Lower leg skin (tissue), 4 donors: ENCODE data around the gene PJA1. TPM values are rescaled to one million over a fixed set of nuclear protein-coding genes. Genes with fewer than 3 reads are reported as not detected.

Experiments
- DNase-seq, 2 donors: peaks; one replicate each; pipeline ENCODE4 v3.0.0-alpha.2; 2019; ENCODE audit warnings: low spot score in 2 of 2
- H3K4me3 ChIP-seq: fragments of 200-600 bp; sonication (generic); 2 replicates; pipeline ENCODE4 v1.5.1; 2017; ENCODE audit warnings: mild to moderate bottlenecking, low read depth; ENCODE audit not compliant: poor library complexity, severe bottlenecking
- CTCF ChIP-seq, 3 donors: fragments of 450-650 bp; IDR thresholded peaks; one replicate each; pipeline ENCODE4 v1.5.1; 2016; ENCODE audit warnings: antibody characterized with exemption in 3 of 3, mild to moderate bottlenecking in 3 of 3, moderate library complexity in 2 of 3
- POLR2A ChIP-seq, 2 donors: fragments of 450-650 bp; IDR thresholded peaks; one replicate each; pipeline ENCODE4 v1.6.1; 2016 to 2017; ENCODE audit warnings: antibody characterized with exemption in 2 of 2, mild to moderate bottlenecking in 1 of 2, moderate library complexity in 1 of 2
- WGBS, 2 donors: methylation state at CpG; one replicate each; pipeline ENCODE4 v1.1.5; 2018; 5-methylcytosine and 5-hydroxymethylcytosine counted together
- intact Hi-C: fragments of 100-400 bp; cut with DNase I; formaldehyde crosslinking; loops from one replicate; pipeline ENCODE4 v1.15.0; 2023; ENCODE audit warnings: low total_unique reads
- total RNA-seq, 4 donors: library from RNA; depleted of rRNA; stranded (reverse); fragments of >200 nt; gene quantifications; one replicate each; pipeline ENCODE4 v1.1.0, GENCODE V29; 2016

The PJA1 gene
- total RNA-seq, 4 donors from 2014 or later, result 18.0 to 24.0 (median 21.9) TPM

GRCh38 chrX:69133921-69134542 is 31.2 kb downstream of the PJA1 start:
- TF ChIP-seq CTCF (IDR thresholded peaks at IDR 0.05) (no peak), POLR2A (IDR thresholded peaks at IDR 0.05) (no peak)
- H3K4me3 ChIP-seq, result no peak overlapping the region
- no peak for DNase-seq
- WGBS, 2 donors, result 8 to 32% methylated on average over 6 of the region's 6 CpGs
- intact Hi-C loops, result no loop called here

GRCh38 chrX:69131886-69132285 is 33.4 kb downstream of the PJA1 start:
- no peak overlapping the region for H3K4me3 ChIP-seq
- no peak for DNase-seq
- WGBS, 2 donors, result 64 to 83% methylated on average over 5 of the region's 5 CpGs
- intact Hi-C loops, result no loop called here
- TF ChIP-seq POLR2A (IDR thresholded peaks at IDR 0.05) (no peak), CTCF (IDR thresholded peaks at IDR 0.05) (no peak)

GRCh38 chrX:69130439-69130838 is 34.8 kb downstream of the PJA1 start:
- no peak for DNase-seq
- H3K4me3 ChIP-seq, result no peak overlapping the region
- intact Hi-C loops, result no loop called here
- TF ChIP-seq POLR2A (IDR thresholded peaks at IDR 0.05), result no peak
- TF ChIP-seq CTCF (IDR thresholded peaks at IDR 0.05), result no peak
- WGBS, 2 donors, result 51 to 57% methylated on average over 2 of the region's 2 CpGs

- intact Hi-C loops, result no loop called here
- no peak for DNase-seq
- TF ChIP-seq CTCF (IDR thresholded peaks at IDR 0.05), result no peak
- TF ChIP-seq POLR2A (IDR thresholded peaks at IDR 0.05), result no peak
- WGBS, 2 donors, result 24% methylated on average over 23 of the region's 34 CpGs; no CpG with 5 or more reads in 1 of the 2 donors
- H3K4me3 ChIP-seq, result no peak overlapping the region
Observed at GRCh38 chrX:69128588-69128987, 36.7 kb downstream of the PJA1 start.

- no peak overlapping the region for H3K4me3 ChIP-seq
- TF ChIP-seq POLR2A (IDR thresholded peaks at IDR 0.05) (no peak), CTCF (IDR thresholded peaks at IDR 0.05) (no peak)
- no peak for DNase-seq
- WGBS, 2 donors, result 75 to 82% methylated on average over 3 of the region's 3 CpGs
- intact Hi-C loops, result no loop called here
Observed at GRCh38 chrX:69127466-69127865, 37.8 kb downstream of the PJA1 start.

- no peak overlapping the region for H3K4me3 ChIP-seq
- no peak for DNase-seq
- no peak for TF ChIP-seq CTCF (IDR thresholded peaks at IDR 0.05)
- no peak for TF ChIP-seq POLR2A (IDR thresholded peaks at IDR 0.05)
- intact Hi-C loops, result no loop called here
- WGBS, 2 donors, result 57 to 62% methylated on average over 3 to 5 of the region's 5 CpGs
Observed at GRCh38 chrX:69126642-69127041, 38.6 kb downstream of the PJA1 start.
